T-helper 22 cell (primary cell): ENCODE data around the gene PUS1.
"Not testable (repeated sequence)": the region's sequence is repeated elsewhere in the genome, so short reads cannot be mapped to it uniquely, and the experiment has no call there.

Experiments used
- DNase-seq: peaks from one replicate; pipeline ENCODE4 v3.0.0-alpha.2; 2020; ENCODE audit warnings: low read depth

The PUS1 gene

GRCh38 chr12:131938082-131938481 lies 9.0 kb downstream of the PUS1 start:
- no peak for DNase-seq

- DNase-seq: no peak
These were observed 9.9 kb downstream of the PUS1 start for GRCh38 chr12:131939007-131939406.

- DNase-seq: no peak
These were observed 11.1 kb downstream of the PUS1 start for GRCh38 chr12:131940141-131940547.

- no peak for DNase-seq
These were observed 12.3 kb downstream of the PUS1 start for GRCh38 chr12:131941116-131941986.

DNA sequence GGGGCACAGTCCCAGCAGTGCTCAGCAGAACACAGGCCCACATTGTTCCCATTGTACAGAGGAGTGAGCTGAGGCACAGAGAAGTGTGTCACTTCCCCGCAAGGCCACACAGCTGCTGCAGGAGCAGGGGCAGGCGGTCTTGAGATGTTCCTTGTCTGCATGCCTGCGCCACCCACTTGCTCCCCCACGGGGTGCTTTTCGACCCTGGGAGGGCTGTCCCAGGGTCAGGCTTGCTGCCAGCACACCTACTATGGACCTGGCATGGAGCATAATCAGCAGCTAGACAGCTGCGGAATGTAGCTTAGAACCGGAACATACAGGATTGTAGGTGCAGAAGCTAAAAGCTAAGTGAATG lies 12.9 kb downstream of the PUS1 start:
- DNase-seq: no peak

DNA sequence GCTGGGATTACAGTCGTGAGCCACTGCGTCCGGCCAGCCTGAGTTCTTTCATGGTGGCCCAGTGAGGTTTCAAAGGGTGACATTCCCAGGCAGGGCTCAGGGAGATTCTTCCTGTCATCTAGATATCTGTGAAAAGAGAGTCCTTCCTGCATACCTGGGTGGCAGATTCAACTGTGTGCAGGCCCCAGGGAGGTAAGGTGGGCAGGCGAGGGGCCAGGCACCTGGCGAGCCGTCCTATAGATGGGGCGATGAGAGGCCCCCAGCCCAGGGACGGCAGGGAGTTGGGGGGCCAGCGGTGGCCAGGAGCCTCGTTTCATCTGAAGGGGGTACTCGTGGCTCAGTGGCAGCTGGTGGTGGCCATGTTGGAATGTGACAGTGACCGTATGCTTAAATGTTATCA lies 13.6 kb downstream of the PUS1 start:
- DNase-seq: no peak

GRCh38 chr12:131943389-131943788 lies 14.3 kb downstream of the PUS1 start:
- no peak for DNase-seq

DNA sequence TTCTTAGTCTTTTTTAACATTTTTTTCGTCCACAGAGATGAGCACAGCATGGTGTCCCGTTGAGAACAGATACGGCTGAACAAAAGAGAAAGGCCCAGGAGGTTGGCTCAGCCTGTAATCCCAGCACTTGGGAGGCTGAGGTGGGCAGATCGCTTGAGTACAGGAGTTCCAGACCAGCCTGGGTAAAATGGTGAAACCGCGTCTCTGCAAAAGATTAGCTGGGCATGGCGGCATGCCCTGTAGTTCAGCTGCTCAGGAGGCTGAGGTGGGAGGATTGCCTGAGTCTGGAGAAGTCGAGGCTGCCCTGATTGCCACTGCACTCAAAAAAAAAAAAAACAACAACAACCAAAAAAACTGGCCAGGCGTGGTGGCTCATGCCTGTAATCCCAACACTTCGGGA lies 14.8 kb downstream of the PUS1 start:
- DNase-seq: no peak

DNA sequence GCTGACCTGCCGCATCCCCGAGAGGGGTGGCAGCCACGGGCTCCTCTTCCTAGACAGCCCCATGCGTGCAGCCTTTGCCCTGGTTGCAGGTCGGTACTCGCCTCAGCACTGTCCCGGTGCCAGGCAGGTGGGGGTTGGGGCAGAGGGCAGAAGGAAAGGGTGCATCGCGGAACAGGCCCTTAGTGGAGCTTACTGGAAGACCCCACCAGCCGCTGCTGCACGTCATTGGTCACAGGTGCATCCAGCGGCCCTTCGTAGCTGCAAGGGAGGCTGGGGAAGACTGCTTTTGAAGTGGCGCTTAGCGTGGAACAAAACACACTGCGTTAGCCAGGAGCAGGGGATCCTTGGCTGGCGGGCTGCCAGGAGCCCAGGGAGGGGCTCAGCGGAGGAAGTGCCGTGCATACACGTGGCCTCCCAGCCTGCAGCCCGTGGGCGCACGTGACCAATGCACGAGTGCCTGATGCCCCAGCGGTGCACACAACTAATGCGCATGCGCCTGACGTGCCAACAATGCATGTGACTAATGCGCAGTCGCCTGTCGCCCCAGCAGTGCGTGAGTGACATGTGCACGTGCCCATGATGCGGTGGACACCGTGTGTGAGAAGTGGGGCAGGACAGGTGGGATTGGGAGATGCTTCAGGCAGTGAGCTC lies 15.7 kb downstream of the PUS1 start:
- no peak for DNase-seq

GRCh38 chr12:131946757-131947156 lies 17.7 kb downstream of the PUS1 start:
- no peak for DNase-seq

- no peak for DNase-seq
These were observed 18.5 kb downstream of the PUS1 start for GRCh38 chr12:131947482-131948027.

GRCh38 chr12:131948166-131948712 lies 19.2 kb downstream of the PUS1 start:
- no peak for DNase-seq

- DNase-seq: not testable (repeated sequence)
These were observed 19.8 kb downstream of the PUS1 start for GRCh38 chr12:131948713-131949430.

DNA sequence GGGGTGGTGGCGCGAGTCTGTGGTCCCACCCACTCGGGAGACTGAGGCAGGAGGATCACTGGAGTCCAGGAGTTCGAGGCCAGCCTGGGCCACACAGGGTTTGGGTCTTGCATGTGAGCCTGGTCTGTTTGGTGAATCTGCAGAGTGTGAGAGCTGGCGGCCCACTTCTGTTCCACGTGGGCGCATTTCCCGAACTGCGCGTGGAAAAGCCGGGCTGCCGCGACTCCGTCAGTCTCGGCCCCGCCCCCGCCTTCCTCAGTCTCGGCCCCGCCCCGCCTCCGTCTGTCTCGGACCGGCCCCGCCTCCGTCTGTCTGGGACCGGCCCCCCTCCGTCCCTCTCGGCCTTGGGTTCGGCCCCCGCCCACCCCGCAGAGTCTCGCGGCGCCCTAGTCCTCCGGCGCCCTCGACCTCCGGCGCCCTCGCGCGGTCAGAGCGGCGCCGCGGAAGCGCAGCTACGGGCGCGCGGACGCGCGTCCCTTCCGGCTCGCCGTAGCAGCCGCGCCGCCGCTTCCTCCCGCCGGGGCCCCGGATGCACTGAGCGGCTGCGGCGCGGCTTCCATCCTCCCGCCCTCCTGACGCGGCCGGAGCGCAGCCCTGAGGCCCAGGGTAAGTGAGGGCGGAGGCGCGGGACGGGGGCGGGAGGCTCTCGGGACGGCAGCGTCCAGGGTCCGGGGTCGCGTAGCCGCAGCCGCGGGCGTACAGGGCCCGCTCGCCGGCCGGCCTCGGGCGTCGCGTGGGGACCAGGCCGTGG lies 20.5 kb downstream of the PUS1 start, which contains the start of gene EP400:
TSS of gene EP400 (plus strand) at position 512 of the 751 bp plus-strand sequence. CDS start 10,678 bp downstream, outside the sequence.
- peak; percentile 90 for DNase-seq

GRCh38 chr12:131950182-131950913 lies 21.3 kb downstream of the PUS1 start:
- DNase-seq: peak; percentile 28

GRCh38 chr12:131953810-131954209 lies 24.7 kb downstream of the PUS1 start:
- DNase-seq: not testable (repeated sequence)

DNA sequence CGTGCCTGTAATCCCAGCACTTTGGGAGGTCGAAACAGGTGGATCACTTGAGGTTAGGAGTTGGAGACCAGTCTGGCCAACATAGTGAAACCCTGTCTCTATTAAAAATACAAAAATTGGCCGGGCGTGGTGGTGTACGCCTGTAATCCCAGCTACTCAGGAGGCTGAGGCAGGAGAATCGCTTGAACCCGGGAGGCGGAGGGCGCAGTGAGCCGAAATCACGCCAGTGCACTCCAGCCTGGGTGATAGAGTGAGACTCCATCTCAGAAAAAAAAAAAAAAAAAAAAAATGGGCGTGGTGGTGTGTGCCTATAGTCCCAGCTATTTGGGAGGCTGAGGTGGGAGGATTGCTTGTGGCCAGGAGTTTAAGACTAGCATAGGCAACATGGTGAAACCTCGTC lies 25.4 kb downstream of the PUS1 start:
- DNase-seq: not testable (repeated sequence)

DNA sequence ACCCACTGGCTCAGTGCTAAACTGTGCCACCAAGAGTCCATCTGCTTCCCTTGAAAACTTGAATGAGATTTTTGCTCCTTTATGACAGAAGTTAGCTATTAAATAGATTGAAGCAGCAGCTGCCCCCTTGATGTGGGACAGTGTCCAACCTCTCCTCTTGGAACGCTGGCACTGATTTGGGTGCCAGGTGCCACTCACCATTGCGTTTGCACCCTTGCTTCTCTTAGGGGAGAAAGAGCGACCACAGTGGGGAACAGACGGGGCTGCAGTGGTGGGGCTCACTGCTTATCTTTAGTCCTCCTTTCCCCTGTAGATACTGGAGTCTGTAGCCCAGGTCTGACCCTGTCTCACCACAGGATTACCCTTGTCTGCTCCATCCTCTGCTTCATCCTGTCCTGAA lies 30.0 kb downstream of the PUS1 start:
- DNase-seq: no peak

GRCh38 chr12:131959641-131960589 lies 30.8 kb downstream of the PUS1 start:
- DNase-seq: no peak
